CD4-positive, alpha-beta T cell treated with Interleukin-4 for 1 hour (primary cell): ENCODE measurements around the gene PCDHA11.
"Not testable (repeated sequence)": the region's sequence is repeated elsewhere in the genome, so short reads cannot be mapped to it uniquely, and the experiment has no call there.

Source experiments
- DNase-seq, 2 donors: peaks; one replicate each; pipeline ENCODE4 v3.0.0-alpha.2; 2020 to 2022

PCDHA11 gene

GRCh38 chr5:140855772-140856674 lies 12.7 kb upstream of the PCDHA11 start, which contains the start of gene PCDHA10:
Gene PCDHA10 (plus strand): TSS chr5:140855897. CDS start chr5:140856049, 152 bp downstream.
- no peak for DNase-seq

- no peak for DNase-seq
These were observed 11.4 kb upstream of the PCDHA11 start for GRCh38 chr5:140857177-140857986.

DNA sequence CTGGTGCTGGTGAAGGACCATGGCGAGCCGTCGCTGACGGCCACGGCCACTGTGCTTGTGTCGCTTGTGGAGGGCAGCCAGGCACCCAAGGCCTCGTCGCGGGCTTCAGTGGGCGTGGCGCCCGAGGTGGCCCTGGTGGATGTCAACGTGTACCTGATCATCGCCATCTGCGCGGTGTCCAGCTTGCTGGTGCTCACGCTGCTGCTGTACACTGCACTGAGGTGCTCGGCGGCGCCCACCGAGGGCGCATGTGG lies 10.8 kb upstream of the PCDHA11 start:
- no peak for DNase-seq

DNA sequence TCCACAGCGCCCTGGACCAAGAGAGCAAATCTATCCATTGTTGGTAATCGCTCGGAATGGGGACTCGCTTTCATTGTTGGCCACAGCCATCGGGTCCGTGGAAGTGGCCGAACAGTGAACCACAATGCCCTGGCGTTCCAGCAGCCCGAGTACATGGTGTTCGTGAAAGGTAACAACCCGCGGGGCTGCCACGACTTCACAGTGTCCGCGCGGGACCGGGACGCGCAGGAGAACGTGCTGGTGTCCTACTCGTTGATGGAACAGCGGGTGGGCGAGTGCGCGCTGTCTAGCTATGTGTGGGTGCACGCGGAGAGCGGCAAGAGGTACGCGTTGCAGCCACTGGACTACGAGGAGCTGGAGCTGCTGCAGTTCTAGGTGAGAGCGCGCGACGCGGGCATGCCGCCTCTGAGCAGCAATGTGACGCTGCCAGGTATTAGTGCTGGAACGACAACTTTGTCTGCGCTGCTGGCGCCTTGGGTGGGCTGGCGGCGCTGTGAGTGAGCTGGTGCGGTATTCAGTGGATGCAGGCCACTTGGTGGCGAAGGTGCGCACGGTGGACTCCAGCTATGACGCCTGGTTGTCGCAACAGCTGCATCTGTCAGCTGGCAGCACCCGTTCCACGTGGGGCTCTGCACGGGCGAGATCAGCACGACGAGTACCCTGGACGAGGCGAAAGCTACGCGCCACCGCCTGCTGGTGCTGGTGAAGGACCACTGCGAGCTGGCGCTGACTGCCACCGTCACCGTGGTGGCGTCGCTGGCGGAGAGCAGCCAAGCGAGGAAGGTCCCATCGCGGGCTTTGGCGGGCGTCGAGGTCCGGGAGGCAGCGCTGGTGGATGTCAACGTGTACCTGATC lies 6.1 kb upstream of the PCDHA11 start:
- no peak for DNase-seq

- no peak for DNase-seq
These were observed 764 bp downstream of the PCDHA11 start for GRCh38 chr5:140869555-140869886.

GRCh38 chr5:140870221-140871201 lies 1.8 kb downstream of the PCDHA11 start:
- no peak for DNase-seq

GRCh38 chr5:140875085-140876065 lies 6.6 kb downstream of the PCDHA11 start, which contains the start of gene PCDHA12:
Gene PCDHA12 (plus strand): TSS chr5:140875308. CDS start chr5:140875473, 165 bp downstream.
- no peak for DNase-seq

GRCh38 chr5:140876541-140877261 lies 7.9 kb downstream of the PCDHA11 start:
- not testable (repeated sequence) for DNase-seq

GRCh38 chr5:140877262-140877581 lies 8.5 kb downstream of the PCDHA11 start:
- no peak for DNase-seq

DNA sequence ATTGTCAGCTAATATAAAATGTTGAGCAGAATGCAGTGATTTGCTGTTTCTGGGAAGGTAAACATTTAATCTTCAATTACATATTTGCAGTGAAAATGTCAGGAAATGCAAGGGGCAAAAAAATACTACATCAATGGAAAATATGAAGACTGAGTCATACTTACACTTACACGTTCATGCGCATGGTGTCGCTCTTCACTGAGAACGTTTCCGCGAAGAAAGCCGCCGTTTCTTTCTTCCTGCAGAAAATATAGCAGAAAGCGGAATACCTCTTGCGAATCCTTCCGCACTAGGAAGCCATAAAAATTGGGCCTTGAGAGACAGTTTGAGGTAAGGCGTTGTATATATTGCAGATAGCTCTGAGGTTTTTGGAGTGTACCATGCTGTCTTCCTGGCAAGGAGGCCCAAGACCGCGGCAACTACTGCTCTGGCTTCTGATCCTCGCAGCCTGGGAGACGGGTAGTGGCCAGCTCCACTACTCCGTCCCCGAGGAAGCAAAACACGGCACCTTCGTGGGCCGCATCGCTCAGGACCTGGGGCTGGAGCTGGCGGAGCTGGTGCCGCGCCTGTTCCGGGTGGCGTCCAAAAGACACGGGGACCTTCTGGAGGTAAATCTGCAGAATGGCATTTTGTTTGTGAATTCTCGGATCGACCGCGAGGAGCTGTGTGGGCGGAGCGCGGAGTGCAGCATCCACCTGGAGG lies 13.3 kb downstream of the PCDHA11 start, which contains the start of gene PCDHA13:
TSS of gene PCDHA13 (plus strand) at position 236 of the 702 bp plus-strand sequence. CDS start at position 381, 145 bp downstream.
- DNase-seq: no peak

DNA sequence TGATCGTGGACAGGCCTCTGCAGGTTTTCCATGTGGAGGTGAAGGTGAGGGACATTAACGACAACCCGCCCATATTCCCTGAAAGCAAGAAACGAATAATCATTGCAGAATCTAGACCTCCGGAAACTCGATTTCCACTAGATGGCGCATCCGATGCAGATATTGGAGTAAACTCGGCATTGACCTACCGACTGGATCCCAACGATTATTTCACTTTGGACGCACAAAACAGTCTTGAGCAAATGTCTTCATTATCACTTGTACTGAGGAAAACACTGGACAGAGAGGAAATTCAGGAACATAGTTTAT lies 13.8 kb downstream of the PCDHA11 start:
- no peak for DNase-seq

GRCh38 chr5:140883373-140883772 lies 14.6 kb downstream of the PCDHA11 start:
- no peak for DNase-seq

- no peak for DNase-seq
These were observed 15.4 kb downstream of the PCDHA11 start for GRCh38 chr5:140883927-140884697.

GRCh38 chr5:140916325-140916724 lies 47.6 kb downstream of the PCDHA11 start:
- no peak for DNase-seq
